Measurements from ENCODE around the gene ADPRH. TPM values are rescaled to one million over a fixed set of nuclear protein-coding genes. Genes with fewer than 3 reads are reported as not detected.

ADPRH gene
- total RNA-seq, 4 donors from 2014 or later, result 1.8 to 2.4 (median 2.3) TPM

DNA sequence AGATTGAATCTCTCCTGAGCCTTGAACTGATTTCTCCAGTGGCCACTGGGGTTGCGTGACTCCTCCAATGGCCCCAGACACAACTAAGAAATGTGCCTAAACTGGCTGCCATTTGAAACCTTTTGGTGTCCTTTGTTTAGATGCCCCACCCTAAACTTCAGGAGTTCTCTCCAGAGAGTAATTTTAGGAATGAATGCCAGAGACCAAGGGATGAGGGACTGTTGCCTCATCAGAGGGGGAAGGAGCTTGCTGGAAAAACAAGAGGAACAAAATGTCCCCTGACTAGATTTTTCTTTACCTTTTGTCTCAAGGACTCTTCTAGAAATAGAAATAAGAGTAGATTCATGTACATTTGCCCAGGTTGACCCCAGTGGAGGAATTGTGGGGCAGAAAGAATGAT, 8.1 kb upstream of the ADPRH start:
- Histone ChIP-seq H3K27ac (peak overlapping the region in 2 of 4 donors; percentile 17 to 19), H3K27me3 (no peaks in the 10 kb centered on the region), H3K4me1 (no peaks in the 10 kb centered on the region), H3K36me3 (no peaks in the 10 kb centered on the region), H3K4me3 (no peak overlapping the region), H3K9me3 (no peaks in the 10 kb centered on the region)
- TF ChIP-seq POLR2AphosphoS5 (IDR thresholded peaks at IDR 0.05), result no peak
- no peak for TF ChIP-seq POLR2A (IDR thresholded peaks at IDR 0.05)
- TF ChIP-seq, protein P1, sequence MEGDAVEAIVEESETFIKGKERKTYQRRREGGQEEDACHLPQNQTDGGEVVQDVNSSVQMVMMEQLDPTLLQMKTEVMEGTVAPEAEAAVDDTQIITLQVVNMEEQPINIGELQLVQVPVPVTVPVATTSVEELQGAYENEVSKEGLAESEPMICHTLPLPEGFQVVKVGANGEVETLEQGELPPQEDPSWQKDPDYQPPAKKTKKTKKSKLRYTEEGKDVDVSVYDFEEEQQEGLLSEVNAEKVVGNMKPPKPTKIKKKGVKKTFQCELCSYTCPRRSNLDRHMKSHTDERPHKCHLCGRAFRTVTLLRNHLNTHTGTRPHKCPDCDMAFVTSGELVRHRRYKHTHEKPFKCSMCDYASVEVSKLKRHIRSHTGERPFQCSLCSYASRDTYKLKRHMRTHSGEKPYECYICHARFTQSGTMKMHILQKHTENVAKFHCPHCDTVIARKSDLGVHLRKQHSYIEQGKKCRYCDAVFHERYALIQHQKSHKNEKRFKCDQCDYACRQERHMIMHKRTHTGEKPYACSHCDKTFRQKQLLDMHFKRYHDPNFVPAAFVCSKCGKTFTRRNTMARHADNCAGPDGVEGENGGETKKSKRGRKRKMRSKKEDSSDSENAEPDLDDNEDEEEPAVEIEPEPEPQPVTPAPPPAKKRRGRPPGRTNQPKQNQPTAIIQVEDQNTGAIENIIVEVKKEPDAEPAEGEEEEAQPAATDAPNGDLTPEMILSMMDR (IDR thresholded peaks at IDR 0.05), result no peak
- no peak for TF ChIP-seq EP300 (IDR thresholded peaks at IDR 0.05; ENCODE audit: low read depth)
- WGBS, 2 donors (ENCODE audit: low coverage in 1 of 2), result 97% methylated on average over 1 of the region's 1 CpG; no CpG with 5 or more reads in 1 of the 2 donors
- intact Hi-C loops (cut with DNase I; ENCODE audit: low total_unique reads) (no loop called here), in situ Hi-C loops (cut with MboI; ENCODE audit: low pct_ligation_motif_present in 1 of 4, low pct_unique_long_range_greater_than_20kb in 1 of 4, low sequenced_read_pairs in 3 of 4) (no loop called here)
- no peak for DNase-seq

DNA sequence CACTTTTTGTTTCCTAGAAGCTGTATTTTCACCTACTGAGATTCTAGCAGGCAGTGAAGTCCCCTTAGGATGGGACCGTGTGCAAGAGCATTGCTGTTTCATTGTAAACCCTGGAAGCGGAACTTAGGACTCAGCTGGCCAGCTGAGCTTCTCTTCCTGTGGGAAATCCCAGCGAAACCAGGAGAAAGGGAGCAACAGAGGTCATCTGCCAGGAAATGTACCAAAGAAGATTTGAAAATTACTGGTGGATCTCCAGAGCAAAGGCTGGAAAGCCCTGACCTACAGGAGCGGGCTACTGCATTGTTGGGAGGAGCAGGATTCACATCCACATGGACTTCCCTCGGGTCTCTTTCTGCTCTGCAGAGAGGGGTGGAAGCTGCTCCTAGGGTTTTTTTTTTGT, 7.6 kb upstream of the ADPRH start:
- intact Hi-C loops (cut with DNase I; ENCODE audit: low total_unique reads), result no loop called here
- in situ Hi-C loops (cut with MboI; ENCODE audit: low pct_ligation_motif_present in 1 of 4, low pct_unique_long_range_greater_than_20kb in 1 of 4, low sequenced_read_pairs in 3 of 4), result no loop called here
- Histone ChIP-seq H3K36me3 (no peaks in the 10 kb centered on the region), H3K9me3 (no peaks in the 10 kb centered on the region), H3K27ac (peak overlapping the region in 2 of 4 donors; percentile 17 to 19), H3K27me3 (no peaks in the 10 kb centered on the region), H3K4me3 (no peak overlapping the region), H3K4me1 (no peaks in the 10 kb centered on the region)
- WGBS, 2 donors (ENCODE audit: low coverage in 1 of 2), result 68 to 86% methylated on average over 1 to 5 of the region's 5 CpGs
- TF ChIP-seq POLR2AphosphoS5 (IDR thresholded peaks at IDR 0.05) (no peak), EP300 (IDR thresholded peaks at IDR 0.05; ENCODE audit: low read depth) (no peak), POLR2A (IDR thresholded peaks at IDR 0.05) (no peak)
- TF ChIP-seq, protein P1 (IDR thresholded peaks at IDR 0.05), result no peak
- DNase-seq, result no peak

DNA sequence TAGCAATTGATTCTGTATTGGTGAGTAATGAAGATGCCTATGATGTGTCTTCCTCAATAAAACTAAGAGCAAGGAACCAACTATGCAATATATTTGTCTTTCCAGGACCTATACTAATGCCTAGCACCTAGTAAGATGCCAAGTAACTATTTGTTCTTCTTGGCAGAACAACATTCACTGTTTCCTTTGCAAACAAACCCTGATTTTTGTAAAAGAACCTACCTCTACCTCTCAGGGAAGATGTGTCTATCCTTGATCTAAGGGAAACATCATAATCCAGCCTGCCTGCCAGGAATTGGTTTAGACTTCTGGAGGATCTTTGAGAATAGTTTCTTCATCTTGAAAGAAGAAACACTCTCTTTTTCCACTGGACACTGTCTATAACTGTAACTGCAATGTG, 3.8 kb upstream of the ADPRH start:
- in situ Hi-C loops (cut with MboI; ENCODE audit: low pct_ligation_motif_present in 1 of 4, low pct_unique_long_range_greater_than_20kb in 1 of 4, low sequenced_read_pairs in 3 of 4), result no loop called here
- no peaks in the 10 kb centered on the region for H3K27me3 ChIP-seq
- TF ChIP-seq, protein P1 (IDR thresholded peaks at IDR 0.05), result no peak
- no peak for TF ChIP-seq EP300 (IDR thresholded peaks at IDR 0.05; ENCODE audit: low read depth)
- no peak for TF ChIP-seq POLR2AphosphoS5 (IDR thresholded peaks at IDR 0.05)
- TF ChIP-seq POLR2A (IDR thresholded peaks at IDR 0.05), result no peak
- no peak overlapping the region for H3K4me3 ChIP-seq
- DNase-seq, result no peak
- H3K4me1 ChIP-seq, result peaks cover 0 to 11% (median 6%) of the 10 kb centered on the region in 4 donors
- no peaks in the 10 kb centered on the region for H3K9me3 ChIP-seq
- no peaks in the 10 kb centered on the region for H3K36me3 ChIP-seq
- intact Hi-C loops (cut with DNase I; ENCODE audit: low total_unique reads), result no loop called here
- H3K27ac ChIP-seq, result no peak overlapping the region

DNA sequence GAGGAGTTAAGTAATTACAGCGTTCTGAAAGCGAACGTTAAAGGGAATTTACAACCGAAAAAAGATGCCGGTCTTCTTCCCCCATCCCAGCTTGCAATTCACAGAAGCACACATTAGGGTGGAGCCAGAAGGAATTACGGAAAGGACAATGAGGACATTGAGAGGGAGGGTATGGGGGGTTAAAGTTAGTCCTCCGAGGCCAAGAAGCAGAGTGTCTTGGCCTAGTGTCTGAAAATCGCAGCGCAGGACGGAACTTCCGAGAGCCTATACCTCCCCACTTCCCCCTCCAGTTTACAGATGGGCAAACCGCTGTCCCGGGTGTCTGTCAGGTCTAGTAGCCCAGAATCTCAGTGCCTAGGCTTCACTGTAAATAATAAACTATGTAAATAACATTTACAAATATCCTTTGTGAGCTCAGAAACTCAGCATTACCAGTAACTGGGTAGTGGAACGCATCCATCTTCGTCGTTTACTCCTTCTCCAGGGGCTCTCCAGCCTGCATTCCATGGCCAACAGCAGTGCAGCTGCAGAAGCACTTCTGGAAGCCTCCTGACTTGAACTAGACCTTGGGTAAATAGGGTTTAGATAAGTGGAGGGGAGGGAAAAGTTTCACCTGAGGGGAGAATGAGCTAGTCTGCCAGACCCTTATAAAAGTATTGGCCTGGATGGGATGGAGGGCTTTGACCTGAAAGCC, 922 bp downstream of the ADPRH start:
- Histone ChIP-seq H3K4me1 (peaks cover 0 to 13% (median 8%) of the 10 kb centered on the region in 4 donors), H3K9me3 (no peaks in the 10 kb centered on the region), H3K4me3 (peak overlapping the region; percentile 49 to 62 (median 52)), H3K36me3 (no peaks in the 10 kb centered on the region), H3K27ac (peak overlapping the region; percentile 85 to 89 (median 88)), H3K27me3 (no peaks in the 10 kb centered on the region)
- DNase-seq, result peak; percentile 53
- intact Hi-C loops (cut with DNase I; ENCODE audit: low total_unique reads), result no loop called here
- in situ Hi-C loops (cut with MboI; ENCODE audit: low pct_ligation_motif_present in 1 of 4, low pct_unique_long_range_greater_than_20kb in 1 of 4, low sequenced_read_pairs in 3 of 4), result no loop called here
- TF ChIP-seq POLR2A (IDR thresholded peaks at IDR 0.05), result no peak
- TF ChIP-seq, protein P1 (IDR thresholded peaks at IDR 0.05), result no peak
- TF ChIP-seq EP300 (IDR thresholded peaks at IDR 0.05; ENCODE audit: low read depth), result no peak
- no peak for TF ChIP-seq POLR2AphosphoS5 (IDR thresholded peaks at IDR 0.05)
- WGBS, 2 donors (ENCODE audit: low coverage in 1 of 2), result 2 to 32% methylated on average over 7 to 16 of the region's 16 CpGs
